HS-27A (cell line): ENCODE data around the gene SLC25A30.
A peak's percentile ranks its signal among the peaks of the same experiment; 100 is the strongest.
"Not testable (repeated sequence)": the region's sequence is repeated elsewhere in the genome, so short reads cannot be mapped to it uniquely, and the experiment has no call there.

Experiments
- DNase-seq: peaks from one replicate; pipeline ENCODE4 v3.0.0-alpha.2; 2012; ENCODE audit warnings: low read depth, missing footprints

SLC25A30 gene

DNA sequence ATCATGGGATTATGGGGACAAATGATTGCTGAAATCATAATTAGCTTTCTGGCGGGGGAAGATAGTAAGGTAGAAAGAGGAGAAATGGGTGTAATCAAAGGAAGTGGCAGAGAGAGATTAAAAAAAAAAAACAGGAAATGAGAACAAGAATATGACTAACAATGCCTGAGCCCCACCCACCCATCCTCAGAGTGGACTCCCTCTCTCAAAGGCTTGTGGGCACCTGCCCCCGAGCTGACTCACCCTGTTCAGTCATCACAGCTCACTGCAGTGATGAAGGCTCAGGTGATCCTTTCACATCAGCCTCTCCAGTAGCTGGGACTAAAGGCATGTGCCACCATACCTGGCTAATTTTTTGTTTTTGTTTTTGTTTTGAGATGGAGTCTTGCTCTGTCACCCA, 50.8 kb downstream of the SLC25A30 start:
- DNase-seq: peak; percentile 47

DNA sequence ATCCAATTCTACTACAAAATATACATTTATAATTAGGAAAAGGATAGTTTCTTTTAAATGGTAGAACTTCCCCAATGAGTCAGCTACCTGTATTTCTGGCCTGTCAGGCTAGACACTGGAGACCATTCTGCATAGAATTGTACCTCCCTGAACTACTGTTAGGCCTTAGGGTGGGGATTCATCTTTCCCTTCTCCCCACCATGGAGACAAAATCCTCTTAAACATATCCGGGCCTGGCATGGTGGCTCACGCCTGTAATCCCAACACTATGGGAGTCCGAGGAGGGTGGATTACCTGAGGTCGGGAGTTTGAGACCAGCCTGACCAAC, 52.7 kb downstream of the SLC25A30 start:
- no peak for DNase-seq

GRCh38 chr13:45364876-45365557, 53.2 kb downstream of the SLC25A30 start:
- DNase-seq: no peak

DNA sequence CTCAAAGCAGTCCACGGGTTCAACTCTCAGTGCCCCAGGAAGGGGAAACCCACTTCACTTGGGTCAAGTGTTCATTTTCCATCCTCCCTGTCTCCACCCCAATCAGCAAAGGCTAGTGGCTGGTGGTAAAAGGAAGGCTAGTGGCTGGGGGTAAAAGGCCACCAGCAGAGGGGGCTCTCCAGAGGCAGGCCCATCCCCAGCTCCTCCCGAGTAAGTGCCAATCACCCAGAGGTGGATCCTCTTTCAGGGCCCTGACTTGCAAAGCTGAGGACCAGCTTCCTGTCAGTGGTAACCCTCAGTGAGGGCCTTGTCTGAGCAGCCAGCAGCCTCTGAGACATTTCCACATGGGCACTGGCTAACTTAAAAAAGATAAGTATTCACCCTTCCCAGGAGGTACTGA, 55.2 kb downstream of the SLC25A30 start:
- no peak for DNase-seq

GRCh38 chr13:45361596-45362206, 56.5 kb downstream of the SLC25A30 start:
- no peak for DNase-seq

DNA sequence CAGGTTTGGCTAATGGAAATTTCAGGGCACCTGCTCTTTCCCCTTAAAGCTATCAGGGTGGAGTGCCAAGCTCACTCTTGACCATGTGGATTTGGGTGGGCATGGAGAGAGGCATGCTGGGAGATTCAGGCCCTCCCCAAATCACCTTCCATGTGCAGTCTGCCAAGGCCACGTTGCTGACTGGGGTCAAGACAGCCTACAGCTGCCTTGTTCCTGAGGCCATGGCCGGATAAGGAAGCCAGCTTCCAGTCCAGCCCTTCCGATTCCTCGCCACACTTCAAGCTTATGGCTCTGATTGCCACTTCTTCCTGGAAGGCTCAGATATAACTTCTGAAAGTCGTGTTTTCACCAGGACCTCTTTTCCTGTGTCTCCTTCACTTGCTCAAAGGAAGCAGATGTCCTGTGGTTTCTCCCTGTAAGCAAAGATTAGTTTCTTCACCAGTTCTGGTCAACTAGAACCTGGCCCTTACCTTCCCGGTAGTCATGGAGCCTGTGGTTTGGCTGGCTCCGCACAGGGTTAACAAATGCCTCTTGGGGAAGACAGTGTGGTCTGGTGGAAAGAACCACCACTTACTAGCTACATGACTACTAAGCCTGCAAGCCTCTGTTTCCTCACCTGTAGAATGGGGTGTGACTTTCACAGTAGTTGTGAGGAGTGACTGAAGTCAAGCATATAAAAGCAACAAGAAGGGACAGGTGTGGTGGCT, 61.1 kb downstream of the SLC25A30 start:
- no peak for DNase-seq

DNA sequence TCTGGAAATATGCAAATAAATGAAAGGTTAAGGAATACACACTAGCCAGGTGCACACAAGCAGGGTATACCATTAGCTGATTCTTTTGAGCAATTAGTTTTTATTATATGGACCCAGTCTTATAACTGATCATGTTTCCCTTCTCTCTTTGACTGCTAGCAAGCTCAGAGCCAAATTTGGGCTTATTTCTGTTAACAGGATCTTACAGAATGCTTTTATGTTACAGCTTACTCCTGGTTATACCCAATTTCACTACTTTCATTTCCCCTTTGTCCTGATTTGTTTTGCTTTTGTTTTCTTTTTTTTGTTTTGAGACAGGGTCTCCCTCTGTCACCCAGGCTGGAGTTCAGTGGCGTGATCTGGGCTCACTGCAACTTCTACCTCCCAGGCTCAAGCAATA, 64.3 kb downstream of the SLC25A30 start:
- no peak for DNase-seq

DNA sequence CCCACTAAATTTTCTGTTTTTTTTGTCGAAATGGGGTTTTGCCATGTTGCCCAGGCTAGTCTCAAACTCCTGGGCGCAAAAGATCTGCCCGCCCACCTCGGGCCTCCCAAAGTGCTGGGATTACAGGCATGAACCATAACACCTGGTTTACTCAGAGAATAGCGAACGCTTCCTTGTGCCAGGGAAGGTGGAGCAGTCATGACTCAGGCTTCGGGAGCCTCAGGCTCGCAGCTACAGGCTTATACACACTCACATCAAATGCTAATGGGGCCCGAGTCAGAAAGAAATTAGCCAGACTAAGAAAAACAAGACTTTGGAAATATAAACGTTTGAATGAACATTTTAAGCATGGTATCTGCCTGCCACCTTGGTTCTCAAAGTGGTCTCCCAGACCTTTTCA, 66.1 kb downstream of the SLC25A30 start:
- no peak for DNase-seq

DNA sequence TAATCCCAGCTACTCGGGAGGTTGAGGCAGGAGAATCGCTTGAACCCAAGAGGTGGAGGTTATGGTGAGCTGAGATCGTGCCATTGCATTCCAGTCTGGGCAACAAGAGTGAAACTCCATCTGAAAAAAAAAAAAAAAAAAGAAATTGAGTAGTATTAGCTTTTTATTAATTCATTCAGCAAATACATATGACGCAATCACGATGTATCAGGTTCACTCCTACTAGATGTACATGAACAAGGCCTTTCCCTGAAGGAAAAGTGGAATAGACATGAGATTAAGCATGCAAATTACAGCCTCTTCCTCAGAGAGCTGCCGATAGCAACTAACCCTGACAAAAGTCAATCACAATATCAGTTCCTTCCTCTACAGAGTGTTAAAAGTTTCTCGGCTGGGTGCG, 68.0 kb downstream of the SLC25A30 start:
- DNase-seq: no peak

DNA sequence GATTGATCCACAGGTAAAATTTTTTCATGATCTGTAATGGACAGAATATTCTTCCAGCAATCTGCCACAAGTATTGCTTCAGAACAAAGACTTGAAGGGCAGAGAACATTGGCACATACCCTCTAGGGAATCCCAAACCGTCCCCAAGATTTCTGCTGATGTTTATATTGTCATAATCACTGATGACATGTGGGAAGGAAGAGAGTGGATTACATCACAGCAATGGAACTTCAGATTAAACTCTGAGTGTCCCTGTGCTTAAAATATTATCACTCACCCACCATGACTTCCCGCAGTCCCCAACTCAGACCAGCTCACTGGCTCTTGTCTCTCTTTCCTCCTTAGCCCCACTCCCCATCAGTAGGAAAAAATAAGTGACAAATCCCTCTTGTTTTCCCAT, 68.7 kb downstream of the SLC25A30 start:
- DNase-seq: no peak

GRCh38 chr13:45344064-45344463, 74.1 kb downstream of the SLC25A30 start:
- DNase-seq: not testable (repeated sequence)
